Vagina (tissue), 2 donors: ENCODE data around the gene C6orf132.

Experiments used
- POLR2A ChIP-seq, 2 donors: fragments of 450-650 bp; IDR thresholded peaks; one replicate each; pipeline ENCODE4 v1.6.1; 2017; ENCODE audit warnings: antibody characterized with exemption in 2 of 2, mild to moderate bottlenecking in 2 of 2, moderate library complexity in 2 of 2
- TF ChIP-seq, protein P1 (sequence below), 3 experiments: fragments of 450-650 bp in 2 of 3; fragments of 200-600 bp in 1 of 3; sonication (generic) in 1 of 3; IDR thresholded peaks; one replicate each; pipeline ENCODE4 v1.5.1; 2017 to 2019; ENCODE audit warnings: antibody characterized with exemption in 3 of 3, mild to moderate bottlenecking in 2 of 3, moderate library complexity in 2 of 3

DNA sequence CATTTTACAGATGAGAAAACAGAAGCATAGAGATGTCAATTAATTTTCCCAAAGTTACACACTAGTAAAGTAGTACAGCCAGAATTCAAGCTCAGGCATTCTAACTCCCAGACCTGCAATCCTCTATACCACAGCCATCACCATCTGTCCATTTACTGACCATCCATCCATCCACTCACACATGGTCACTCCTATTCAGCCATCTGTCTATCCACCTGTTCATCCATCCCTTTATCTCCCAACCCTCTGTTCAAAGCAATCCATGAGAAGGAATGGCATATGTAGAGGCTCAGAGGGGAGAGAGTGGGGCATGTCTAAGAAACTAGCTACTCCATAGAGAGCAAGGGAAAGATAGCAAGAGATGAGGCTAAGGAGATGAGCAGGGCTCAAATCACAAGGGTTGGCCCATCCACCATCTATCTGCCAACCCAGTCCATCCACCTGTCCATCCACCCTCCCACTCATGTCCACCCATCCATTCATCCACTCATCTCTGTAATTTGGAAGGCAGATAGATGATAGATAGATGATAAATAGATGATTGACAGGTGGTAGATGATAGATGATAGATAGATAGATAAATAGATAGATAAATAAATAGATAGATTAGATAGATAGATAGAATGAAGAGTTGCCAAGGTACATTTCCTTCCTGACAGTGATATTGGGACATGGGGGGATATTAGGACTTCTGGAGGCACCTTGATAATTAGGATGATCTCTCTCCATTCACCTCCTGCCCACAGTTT, 12.2 kb upstream of the C6orf132 start:
- TF ChIP-seq, protein P1, sequence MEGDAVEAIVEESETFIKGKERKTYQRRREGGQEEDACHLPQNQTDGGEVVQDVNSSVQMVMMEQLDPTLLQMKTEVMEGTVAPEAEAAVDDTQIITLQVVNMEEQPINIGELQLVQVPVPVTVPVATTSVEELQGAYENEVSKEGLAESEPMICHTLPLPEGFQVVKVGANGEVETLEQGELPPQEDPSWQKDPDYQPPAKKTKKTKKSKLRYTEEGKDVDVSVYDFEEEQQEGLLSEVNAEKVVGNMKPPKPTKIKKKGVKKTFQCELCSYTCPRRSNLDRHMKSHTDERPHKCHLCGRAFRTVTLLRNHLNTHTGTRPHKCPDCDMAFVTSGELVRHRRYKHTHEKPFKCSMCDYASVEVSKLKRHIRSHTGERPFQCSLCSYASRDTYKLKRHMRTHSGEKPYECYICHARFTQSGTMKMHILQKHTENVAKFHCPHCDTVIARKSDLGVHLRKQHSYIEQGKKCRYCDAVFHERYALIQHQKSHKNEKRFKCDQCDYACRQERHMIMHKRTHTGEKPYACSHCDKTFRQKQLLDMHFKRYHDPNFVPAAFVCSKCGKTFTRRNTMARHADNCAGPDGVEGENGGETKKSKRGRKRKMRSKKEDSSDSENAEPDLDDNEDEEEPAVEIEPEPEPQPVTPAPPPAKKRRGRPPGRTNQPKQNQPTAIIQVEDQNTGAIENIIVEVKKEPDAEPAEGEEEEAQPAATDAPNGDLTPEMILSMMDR (IDR thresholded peaks at IDR 0.05) = no peak
- no peak for TF ChIP-seq POLR2A (IDR thresholded peaks at IDR 0.05)
